Measurements from ENCODE around the gene MLIP.

MLIP gene

DNA sequence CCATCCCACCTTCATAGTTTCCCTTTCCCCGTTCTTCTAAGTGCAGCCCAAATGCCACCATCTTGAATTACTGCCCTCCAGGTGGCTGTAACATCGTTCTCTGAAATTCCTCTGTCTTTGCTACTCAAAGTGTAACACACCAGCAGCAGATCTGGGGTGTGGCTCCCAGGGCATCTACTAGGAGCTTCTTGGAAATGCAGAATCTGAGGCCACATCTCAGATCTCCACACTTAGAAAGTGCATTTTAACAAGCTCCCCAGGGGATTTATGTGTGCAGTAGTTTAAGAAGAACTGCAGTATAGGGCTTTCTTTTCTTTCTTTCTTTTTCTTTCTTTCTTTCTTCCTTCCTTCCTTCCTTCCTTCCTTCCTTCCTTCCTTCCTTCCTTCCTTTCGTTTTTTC, 1.7 kb upstream of the MLIP start:
- Histone ChIP-seq H3K9me3 (ENCODE audit: control insufficient read depth, low read length) (no peaks in the 10 kb centered on the region), H3K36me3 (ENCODE audit: control insufficient read depth, insufficient read depth, low read length) (no peaks in the 10 kb centered on the region), H3K27me3 (ENCODE audit: control insufficient read depth, insufficient read depth, low read length, poor library complexity, severe bottlenecking) (no peaks in the 10 kb centered on the region), H3K4me1 (ENCODE audit: control insufficient read depth, insufficient read depth, low read length) (peaks cover 5% of the 10 kb centered on the region), H3K27ac (ENCODE audit: insufficient read depth, low read depth, low read length, poor library complexity, severe bottlenecking) (no peak overlapping the region), H3K4me3 (ENCODE audit: insufficient read depth, low read depth, low read length) (no peak overlapping the region)
- WGBS, 2 experiments = 88 to 96% methylated on average over 3 of the region's 3 CpGs

DNA sequence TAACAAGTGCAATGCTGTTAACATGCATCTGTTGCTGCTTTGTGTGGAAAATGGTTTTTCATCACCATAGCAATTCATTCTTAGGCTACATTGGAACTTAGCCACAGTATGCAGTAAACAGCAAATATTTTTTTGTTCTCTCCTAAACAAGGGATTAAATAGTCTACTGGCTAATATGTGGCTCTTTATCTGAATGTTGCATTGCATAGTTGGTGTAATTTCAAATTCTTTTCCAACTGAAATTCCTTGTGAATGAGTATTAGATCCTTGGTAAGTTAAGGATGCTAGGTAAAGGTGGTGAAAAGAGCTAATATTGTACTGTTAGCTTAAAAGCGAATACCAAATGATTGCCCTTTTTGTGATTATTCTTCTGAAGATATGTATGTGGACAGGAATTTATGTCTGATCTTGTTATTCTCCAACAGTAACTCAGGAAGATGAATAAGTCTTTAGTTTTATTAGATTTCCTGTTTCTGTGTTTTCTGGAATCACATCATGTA, 958 bp downstream of the MLIP start:
- Histone ChIP-seq H3K27ac (ENCODE audit: insufficient read depth, low read depth, low read length, poor library complexity, severe bottlenecking) (no peak overlapping the region), H3K4me3 (ENCODE audit: insufficient read depth, low read depth, low read length) (no peak overlapping the region), H3K9me3 (ENCODE audit: control insufficient read depth, low read length) (no peaks in the 10 kb centered on the region), H3K4me1 (ENCODE audit: control insufficient read depth, insufficient read depth, low read length) (peaks cover 5% of the 10 kb centered on the region), H3K36me3 (ENCODE audit: control insufficient read depth, insufficient read depth, low read length) (no peaks in the 10 kb centered on the region), H3K27me3 (ENCODE audit: control insufficient read depth, insufficient read depth, low read length, poor library complexity, severe bottlenecking) (no peaks in the 10 kb centered on the region)
- 91 to 94% methylated on average over 1 of the region's 1 CpG for WGBS, 2 experiments

DNA sequence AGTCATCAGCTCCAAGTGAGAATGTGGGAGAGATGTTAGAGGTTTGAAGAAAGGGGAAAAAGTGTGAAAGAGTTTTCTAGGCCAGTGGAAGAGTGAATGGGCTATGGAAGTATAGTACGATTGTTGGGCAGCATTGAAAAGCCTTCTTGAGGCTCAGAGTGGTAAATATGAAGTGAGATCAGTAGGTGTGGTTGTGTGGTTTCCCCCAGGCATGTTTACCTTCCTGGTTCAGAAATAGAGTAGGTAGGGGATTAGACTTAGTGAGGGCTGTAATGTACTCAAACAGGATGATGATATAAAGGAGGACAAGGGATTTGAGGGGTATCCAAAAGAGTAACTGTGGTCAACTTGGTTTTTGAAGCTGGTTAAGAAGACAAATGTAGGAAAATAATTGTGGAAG, 3.7 kb downstream of the MLIP start:
- WGBS, 2 experiments = 84 to 93% methylated on average over 1 of the region's 1 CpG

DNA sequence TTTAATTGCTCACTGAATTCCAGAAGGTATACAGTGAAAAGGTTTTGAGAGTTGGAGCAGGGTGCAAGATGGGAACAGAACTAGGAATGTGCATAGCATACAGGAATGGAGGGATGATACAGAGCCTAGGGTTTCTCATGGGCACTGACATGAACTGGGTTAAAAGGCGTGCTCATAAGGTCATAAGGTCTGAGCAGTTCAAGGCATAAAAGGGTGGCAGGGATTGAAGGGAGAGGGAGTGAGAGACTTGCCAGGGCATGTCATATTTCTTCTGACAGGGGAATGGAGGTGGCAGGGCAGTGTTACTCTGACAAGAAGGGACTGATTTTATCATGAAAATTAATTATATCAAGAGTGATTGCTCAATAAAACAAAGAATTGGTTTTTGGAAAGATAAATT, 4.7 kb downstream of the MLIP start:
- no peak overlapping the region for H3K4me3 ChIP-seq (ENCODE audit: insufficient read depth, low read depth, low read length)
- WGBS, 2 experiments = 88 to 95% methylated on average over 1 of the region's 1 CpG

More for the DNA sequence above, 3.7 kb downstream of the MLIP start:
- Histone ChIP-seq H3K9me3 (ENCODE audit: control insufficient read depth, low read length) (no peaks in the 10 kb centered on the region), H3K27ac (ENCODE audit: insufficient read depth, low read depth, low read length, poor library complexity, severe bottlenecking) (no peak overlapping the region), H3K27me3 (ENCODE audit: control insufficient read depth, insufficient read depth, low read length, poor library complexity, severe bottlenecking) (no peaks in the 10 kb centered on the region), H3K4me3 (ENCODE audit: insufficient read depth, low read depth, low read length) (no peak overlapping the region), H3K36me3 (ENCODE audit: control insufficient read depth, insufficient read depth, low read length) (no peaks in the 10 kb centered on the region), H3K4me1 (ENCODE audit: control insufficient read depth, insufficient read depth, low read length) (peaks cover 5% of the 10 kb centered on the region)

DNA sequence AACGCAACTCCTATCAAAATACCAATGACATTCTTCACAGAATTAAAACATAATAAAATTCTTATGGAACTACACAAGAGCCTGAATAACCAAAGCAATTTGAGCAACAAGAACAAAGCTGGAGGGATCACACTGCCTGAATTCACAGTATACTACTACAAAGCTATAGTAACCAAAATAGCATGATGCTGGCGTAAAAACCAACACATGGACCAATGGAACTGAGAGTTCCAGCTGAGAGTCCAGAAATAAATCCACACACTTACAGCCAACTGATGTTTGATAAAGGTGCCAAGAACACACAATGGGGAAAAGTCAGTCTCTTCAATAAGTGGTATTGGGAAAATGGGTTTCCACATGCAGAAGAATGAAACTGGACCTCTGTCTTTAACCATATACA, 6.9 kb downstream of the MLIP start:
- Histone ChIP-seq H3K4me1 (ENCODE audit: control insufficient read depth, insufficient read depth, low read length) (no peaks in the 10 kb centered on the region), H3K27me3 (ENCODE audit: control insufficient read depth, insufficient read depth, low read length, poor library complexity, severe bottlenecking) (no peaks in the 10 kb centered on the region), H3K36me3 (ENCODE audit: control insufficient read depth, insufficient read depth, low read length) (no peaks in the 10 kb centered on the region), H3K27ac (ENCODE audit: insufficient read depth, low read depth, low read length, poor library complexity, severe bottlenecking) (no peak overlapping the region), H3K4me3 (ENCODE audit: insufficient read depth, low read depth, low read length) (no peak overlapping the region), H3K9me3 (ENCODE audit: control insufficient read depth, low read length) (no peaks in the 10 kb centered on the region)
- 92 to 98% methylated on average over 2 of the region's 2 CpGs for WGBS, 2 experiments

More for the DNA sequence above, 4.7 kb downstream of the MLIP start:
- Histone ChIP-seq H3K27me3 (ENCODE audit: control insufficient read depth, insufficient read depth, low read length, poor library complexity, severe bottlenecking) (no peaks in the 10 kb centered on the region), H3K27ac (ENCODE audit: insufficient read depth, low read depth, low read length, poor library complexity, severe bottlenecking) (no peak overlapping the region), H3K4me1 (ENCODE audit: control insufficient read depth, insufficient read depth, low read length) (peaks cover 5% of the 10 kb centered on the region), H3K36me3 (ENCODE audit: control insufficient read depth, insufficient read depth, low read length) (no peaks in the 10 kb centered on the region), H3K9me3 (ENCODE audit: control insufficient read depth, low read length) (no peaks in the 10 kb centered on the region)

DNA sequence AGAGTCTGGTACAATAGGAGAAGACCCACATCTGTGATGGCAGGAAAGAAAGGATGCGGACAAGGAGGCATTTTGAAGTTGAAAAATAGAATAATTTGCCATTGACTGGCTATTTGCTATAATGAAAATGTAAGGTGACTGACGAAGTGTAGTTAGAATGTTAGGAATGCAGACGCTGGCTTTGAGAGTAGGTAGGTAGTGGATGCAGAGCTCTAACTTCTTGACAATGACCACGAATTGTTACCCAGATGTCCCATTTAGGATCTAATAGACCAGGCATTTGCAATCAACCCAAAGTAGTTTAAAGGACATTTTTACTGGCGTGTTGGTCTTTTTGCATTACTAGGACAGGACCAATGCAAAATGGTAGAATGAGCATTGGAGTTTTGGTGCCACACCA, 14.2 kb downstream of the MLIP start:
- Histone ChIP-seq H3K4me1 (ENCODE audit: control insufficient read depth, insufficient read depth, low read length) (no peaks in the 10 kb centered on the region), H3K27ac (ENCODE audit: insufficient read depth, low read depth, low read length, poor library complexity, severe bottlenecking) (no peak overlapping the region), H3K9me3 (ENCODE audit: control insufficient read depth, low read length) (no peaks in the 10 kb centered on the region), H3K27me3 (ENCODE audit: control insufficient read depth, insufficient read depth, low read length, poor library complexity, severe bottlenecking) (no peaks in the 10 kb centered on the region), H3K36me3 (ENCODE audit: control insufficient read depth, insufficient read depth, low read length) (no peaks in the 10 kb centered on the region), H3K4me3 (ENCODE audit: insufficient read depth, low read depth, low read length) (no peak overlapping the region)
- WGBS, 2 experiments = 82 to 87% methylated on average over 5 of the region's 5 CpGs

DNA sequence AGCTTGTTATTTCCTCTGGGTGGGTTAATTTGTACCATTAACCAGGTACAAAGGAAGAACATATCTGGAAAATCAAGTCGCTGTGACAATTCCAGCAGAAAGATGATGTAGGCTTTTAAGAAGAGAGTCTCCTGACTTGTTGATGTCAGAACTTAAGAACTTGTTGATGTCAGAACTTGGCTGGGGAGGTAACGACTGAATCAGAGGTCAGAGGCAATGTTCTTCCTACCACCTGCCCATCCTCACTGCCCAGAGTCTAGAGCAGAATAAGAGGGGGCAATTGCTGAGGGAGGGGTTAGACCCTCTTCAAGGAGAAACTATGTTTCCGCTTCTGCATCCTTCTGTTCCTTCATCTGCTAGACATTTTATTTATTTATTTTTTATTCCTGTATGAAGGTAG, 18.9 kb downstream of the MLIP start:
- WGBS, 2 experiments = 85 to 94% methylated on average over 2 of the region's 3 CpGs
- H3K4me1 ChIP-seq (ENCODE audit: control insufficient read depth, insufficient read depth, low read length) = no peaks in the 10 kb centered on the region
- H3K27me3 ChIP-seq (ENCODE audit: control insufficient read depth, insufficient read depth, low read length, poor library complexity, severe bottlenecking) = no peaks in the 10 kb centered on the region
- no peak overlapping the region for H3K4me3 ChIP-seq (ENCODE audit: insufficient read depth, low read depth, low read length)
- H3K27ac ChIP-seq (ENCODE audit: insufficient read depth, low read depth, low read length, poor library complexity, severe bottlenecking) = no peak overlapping the region
- no peaks in the 10 kb centered on the region for H3K9me3 ChIP-seq (ENCODE audit: control insufficient read depth, low read length)
- no peaks in the 10 kb centered on the region for H3K36me3 ChIP-seq (ENCODE audit: control insufficient read depth, insufficient read depth, low read length)

DNA sequence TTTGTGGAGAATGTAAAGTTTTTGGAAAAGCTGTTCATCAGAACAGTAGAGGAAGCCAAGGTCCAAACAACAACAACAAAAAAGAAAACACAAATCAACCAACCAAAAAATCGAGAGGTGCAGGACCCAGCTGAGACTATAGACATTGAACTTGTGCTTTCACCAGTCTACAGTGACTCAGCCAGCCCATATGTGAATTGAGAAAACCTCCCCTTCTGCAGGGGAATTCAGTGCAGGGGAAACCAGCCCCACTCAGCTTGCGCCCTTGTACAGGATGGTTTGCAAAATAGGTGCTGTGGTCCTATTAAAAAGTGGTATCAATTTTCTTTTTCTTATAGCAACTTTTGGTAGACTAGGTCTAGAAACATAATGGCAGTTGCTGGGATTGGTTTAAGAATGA, 21.3 kb downstream of the MLIP start:
- Histone ChIP-seq H3K4me1 (ENCODE audit: control insufficient read depth, insufficient read depth, low read length) (no peaks in the 10 kb centered on the region), H3K27ac (ENCODE audit: insufficient read depth, low read depth, low read length, poor library complexity, severe bottlenecking) (no peak overlapping the region), H3K4me3 (ENCODE audit: insufficient read depth, low read depth, low read length) (no peak overlapping the region), H3K9me3 (ENCODE audit: control insufficient read depth, low read length) (no peaks in the 10 kb centered on the region), H3K36me3 (ENCODE audit: control insufficient read depth, insufficient read depth, low read length) (no peaks in the 10 kb centered on the region), H3K27me3 (ENCODE audit: control insufficient read depth, insufficient read depth, low read length, poor library complexity, severe bottlenecking) (no peaks in the 10 kb centered on the region)
- 82 to 89% methylated on average over 2 of the region's 2 CpGs for WGBS, 2 experiments

DNA sequence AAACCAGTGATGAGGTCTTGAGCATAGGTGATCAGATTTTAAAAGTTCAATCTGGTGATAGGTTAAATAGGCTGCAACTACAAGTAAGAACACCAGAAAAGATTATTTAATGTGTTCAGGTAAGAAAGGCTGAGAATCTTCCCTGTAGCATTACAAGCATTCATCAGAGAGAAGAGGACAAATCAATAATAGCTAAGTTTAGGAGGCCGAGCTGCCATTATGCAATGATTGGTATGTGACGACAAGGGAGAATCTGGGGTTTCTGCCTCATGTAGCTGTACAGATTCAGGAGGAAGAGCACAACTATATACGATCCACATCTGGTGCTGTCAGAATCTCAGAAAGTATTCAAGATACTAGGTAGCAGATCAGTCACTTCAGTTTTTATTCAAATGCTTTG, 21.9 kb downstream of the MLIP start:
- Histone ChIP-seq H3K27me3 (ENCODE audit: control insufficient read depth, insufficient read depth, low read length, poor library complexity, severe bottlenecking) (no peaks in the 10 kb centered on the region), H3K4me3 (ENCODE audit: insufficient read depth, low read depth, low read length) (no peak overlapping the region), H3K4me1 (ENCODE audit: control insufficient read depth, insufficient read depth, low read length) (no peaks in the 10 kb centered on the region), H3K9me3 (ENCODE audit: control insufficient read depth, low read length) (no peaks in the 10 kb centered on the region), H3K36me3 (ENCODE audit: control insufficient read depth, insufficient read depth, low read length) (no peaks in the 10 kb centered on the region), H3K27ac (ENCODE audit: insufficient read depth, low read depth, low read length, poor library complexity, severe bottlenecking) (no peak overlapping the region)
- 86 to 99% methylated on average over 3 of the region's 3 CpGs for WGBS, 2 experiments

DNA sequence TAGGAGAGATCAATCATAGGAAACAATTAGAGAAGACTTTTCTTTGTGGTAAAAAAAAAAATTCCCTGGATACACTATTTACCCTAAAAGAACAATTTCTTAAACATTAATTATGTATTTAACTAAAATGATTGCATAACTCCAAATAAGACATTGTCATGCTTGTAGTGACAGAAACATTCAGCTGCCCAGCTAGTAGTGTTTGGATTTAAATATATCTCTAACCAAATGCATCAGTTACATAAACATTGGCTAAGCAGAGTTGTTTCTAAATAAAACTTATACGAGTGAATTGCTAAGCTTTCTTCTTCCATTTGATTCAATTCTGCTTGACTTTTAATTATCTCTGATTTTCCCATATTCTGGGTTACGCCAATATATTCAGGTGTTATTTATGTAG, 23.7 kb downstream of the MLIP start:
- Histone ChIP-seq H3K27ac (ENCODE audit: insufficient read depth, low read depth, low read length, poor library complexity, severe bottlenecking) (no peak overlapping the region), H3K36me3 (ENCODE audit: control insufficient read depth, insufficient read depth, low read length) (no peaks in the 10 kb centered on the region), H3K4me3 (ENCODE audit: insufficient read depth, low read depth, low read length) (no peak overlapping the region), H3K27me3 (ENCODE audit: control insufficient read depth, insufficient read depth, low read length, poor library complexity, severe bottlenecking) (no peaks in the 10 kb centered on the region), H3K9me3 (ENCODE audit: control insufficient read depth, low read length) (no peaks in the 10 kb centered on the region), H3K4me1 (ENCODE audit: control insufficient read depth, insufficient read depth, low read length) (no peaks in the 10 kb centered on the region)
- WGBS, 2 experiments = 100% methylated on average over 1 of the region's 2 CpGs
